ENCODE measurements around the gene HSP90AB1. TPM values are rescaled to one million over a fixed set of nuclear protein-coding genes. Genes with fewer than 3 reads are reported as not detected.

HSP90AB1 gene
- total RNA-seq, 1 experiment from 2014 or later = 1,986 TPM

DNA sequence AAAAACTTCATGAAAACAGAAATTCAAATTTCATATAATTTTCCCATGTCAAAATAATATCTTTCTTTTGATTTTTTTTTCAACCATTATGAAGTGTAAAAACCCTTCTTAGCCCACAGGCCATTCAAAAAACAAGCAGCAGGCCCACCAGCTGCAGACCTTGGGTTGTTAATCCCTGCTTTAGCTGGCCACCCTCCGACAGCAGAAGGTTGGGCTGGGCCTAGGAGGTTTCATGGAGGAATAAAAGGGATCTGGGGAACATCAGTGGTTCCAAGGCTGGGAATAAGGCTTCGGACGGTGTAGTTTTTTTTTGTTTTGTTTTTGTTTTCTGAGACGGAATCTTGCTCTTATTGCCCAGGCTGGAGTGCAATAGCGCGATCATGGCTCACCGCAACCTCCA, 3.6 kb upstream of the HSP90AB1 start:
- Histone ChIP-seq H3K23ac (ENCODE audit: insufficient read length, low read depth, low read length) (no peak overlapping the region), H4K8ac (replicated peaks; ENCODE audit: insufficient read length, low read depth, low read length) (no peak overlapping the region), H3K79me1 (ENCODE audit: insufficient read depth, low read depth, low read length, poor library complexity, severe bottlenecking) (no peaks in the 10 kb centered on the region), H2AK5ac (ENCODE audit: insufficient read length, low read length) (no peak overlapping the region), H3K56ac (ENCODE audit: insufficient read length, low read depth, low read length) (no peak overlapping the region), H3K79me2 (ENCODE audit: insufficient read depth, low read length) (peaks cover 15% of the 10 kb centered on the region), H2BK12ac (ENCODE audit: insufficient read length, low read depth, low read length) (no peak overlapping the region), H3K27me3 (ENCODE audit: insufficient read depth, low read length) (no peaks in the 10 kb centered on the region), H3K27ac (ENCODE audit: insufficient read length, low read depth, low read length) (no peak overlapping the region), H3K4me2 (ENCODE audit: insufficient read depth, insufficient read length, low read length) (no peak overlapping the region), H3K14ac (ENCODE audit: insufficient read depth, low read length) (no peak overlapping the region), H2BK15ac (ENCODE audit: low read depth, low read length) (no peak overlapping the region), H4K5ac (ENCODE audit: insufficient read length, low read depth, low read length) (no peak overlapping the region), H3K9me3 (ENCODE audit: control insufficient read depth, low read depth, low read length) (no peaks in the 10 kb centered on the region), H3T11ph (ENCODE audit: low read length) (no peak overlapping the region), H2BK20ac (ENCODE audit: low read depth, low read length, poor library complexity, severe bottlenecking) (no peak overlapping the region), H3K9ac (ENCODE audit: extremely low read depth, insufficient read length, low read length) (no peak overlapping the region), H2AFZ (ENCODE audit: low read length) (no peak overlapping the region), H4K91ac (ENCODE audit: insufficient read length, low read depth, low read length) (no peak overlapping the region), H2BK5ac (ENCODE audit: insufficient read length, low read length) (no peak overlapping the region), H4K20me1 (ENCODE audit: control insufficient read depth, insufficient read depth, insufficient read length) (no peaks in the 10 kb centered on the region), H3K18ac (ENCODE audit: insufficient read length, low read depth, low read length) (no peak overlapping the region), H3K4ac (ENCODE audit: low read depth, low read length) (no peak overlapping the region), H3K4me1 (ENCODE audit: insufficient read depth, low read length) (peaks cover 7% of the 10 kb centered on the region; the same call in 1 of the 2 replicates), H2BK120ac (ENCODE audit: low read depth, low read length, poor library complexity, severe bottlenecking) (no peak overlapping the region), H3K23me2 (ENCODE audit: insufficient read length, low read depth, low read length, poor library complexity, severe bottlenecking) (peaks cover 7% of the 10 kb centered on the region)
- DNase-seq = no peak
- Mint-ChIP-seq H3K9me3 (peaks cover 3 to 4% of the 10 kb centered on the region in 2 experiments; a peak in 3 of 5 replicates), H3K27ac (no peak overlapping the region), H3K4me1 (peaks cover 14 to 22% of the 10 kb centered on the region in 2 experiments), H3K4me3 (no peak overlapping the region), H3K27me3 (ENCODE audit: low read depth) (peaks cover 26% of the 10 kb centered on the region), H3K36me3 (ENCODE audit: insufficient read depth in 1 of 3, low read depth in 3 of 3) (peaks cover 10 to 15% (median 13%) of the 10 kb centered on the region in 3 experiments)
- TF ChIP-seq, protein P1, sequence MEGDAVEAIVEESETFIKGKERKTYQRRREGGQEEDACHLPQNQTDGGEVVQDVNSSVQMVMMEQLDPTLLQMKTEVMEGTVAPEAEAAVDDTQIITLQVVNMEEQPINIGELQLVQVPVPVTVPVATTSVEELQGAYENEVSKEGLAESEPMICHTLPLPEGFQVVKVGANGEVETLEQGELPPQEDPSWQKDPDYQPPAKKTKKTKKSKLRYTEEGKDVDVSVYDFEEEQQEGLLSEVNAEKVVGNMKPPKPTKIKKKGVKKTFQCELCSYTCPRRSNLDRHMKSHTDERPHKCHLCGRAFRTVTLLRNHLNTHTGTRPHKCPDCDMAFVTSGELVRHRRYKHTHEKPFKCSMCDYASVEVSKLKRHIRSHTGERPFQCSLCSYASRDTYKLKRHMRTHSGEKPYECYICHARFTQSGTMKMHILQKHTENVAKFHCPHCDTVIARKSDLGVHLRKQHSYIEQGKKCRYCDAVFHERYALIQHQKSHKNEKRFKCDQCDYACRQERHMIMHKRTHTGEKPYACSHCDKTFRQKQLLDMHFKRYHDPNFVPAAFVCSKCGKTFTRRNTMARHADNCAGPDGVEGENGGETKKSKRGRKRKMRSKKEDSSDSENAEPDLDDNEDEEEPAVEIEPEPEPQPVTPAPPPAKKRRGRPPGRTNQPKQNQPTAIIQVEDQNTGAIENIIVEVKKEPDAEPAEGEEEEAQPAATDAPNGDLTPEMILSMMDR (conservative IDR thresholded peaks at IDR 0.05) = no peak
- no CpG with 5 or more reads among the region's 7 CpGs for WGBS (ENCODE audit: extremely low coverage, insufficient read length, low lambda C conversion rate)
